ENCODE measurements around the gene COX4I2.

DNA sequence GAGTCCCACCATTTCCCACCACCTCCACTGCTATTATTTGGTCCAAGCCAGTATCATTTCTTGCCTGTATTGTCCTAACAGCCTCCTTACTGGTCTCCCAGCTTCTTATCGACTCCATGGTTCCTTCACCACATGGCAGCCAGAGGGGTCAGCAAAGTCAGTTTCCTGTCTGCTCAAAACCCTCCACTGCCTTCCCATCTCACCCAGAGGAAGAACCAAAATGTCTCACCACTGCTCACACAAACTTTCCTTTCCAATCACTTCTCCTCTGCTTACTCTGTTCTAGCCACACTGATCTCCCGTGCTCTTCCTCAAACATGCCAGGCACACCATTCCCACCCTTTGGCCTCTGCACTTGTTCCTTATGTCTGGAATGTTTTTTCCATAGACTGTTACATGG, 45.2 kb downstream of the COX4I2 start:
- TF ChIP-seq, protein P1, sequence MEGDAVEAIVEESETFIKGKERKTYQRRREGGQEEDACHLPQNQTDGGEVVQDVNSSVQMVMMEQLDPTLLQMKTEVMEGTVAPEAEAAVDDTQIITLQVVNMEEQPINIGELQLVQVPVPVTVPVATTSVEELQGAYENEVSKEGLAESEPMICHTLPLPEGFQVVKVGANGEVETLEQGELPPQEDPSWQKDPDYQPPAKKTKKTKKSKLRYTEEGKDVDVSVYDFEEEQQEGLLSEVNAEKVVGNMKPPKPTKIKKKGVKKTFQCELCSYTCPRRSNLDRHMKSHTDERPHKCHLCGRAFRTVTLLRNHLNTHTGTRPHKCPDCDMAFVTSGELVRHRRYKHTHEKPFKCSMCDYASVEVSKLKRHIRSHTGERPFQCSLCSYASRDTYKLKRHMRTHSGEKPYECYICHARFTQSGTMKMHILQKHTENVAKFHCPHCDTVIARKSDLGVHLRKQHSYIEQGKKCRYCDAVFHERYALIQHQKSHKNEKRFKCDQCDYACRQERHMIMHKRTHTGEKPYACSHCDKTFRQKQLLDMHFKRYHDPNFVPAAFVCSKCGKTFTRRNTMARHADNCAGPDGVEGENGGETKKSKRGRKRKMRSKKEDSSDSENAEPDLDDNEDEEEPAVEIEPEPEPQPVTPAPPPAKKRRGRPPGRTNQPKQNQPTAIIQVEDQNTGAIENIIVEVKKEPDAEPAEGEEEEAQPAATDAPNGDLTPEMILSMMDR (IDR thresholded peaks at IDR 0.05): no peak
- no peak for TF ChIP-seq EZH2 (IDR thresholded peaks at IDR 0.05; ENCODE audit: borderline replicate concordance, insufficient read depth, low read depth, low read length, poor library complexity, severe bottlenecking)
